Breast epithelium (tissue), 4 donors: ENCODE data around the gene RBFOX1. TPM values are rescaled to one million over a fixed set of nuclear protein-coding genes. Genes with fewer than 3 reads are reported as not detected.

Experiments used
- DNase-seq, 2 donors: peaks; one replicate each; pipeline ENCODE4 v3.0.0-alpha.2; 2019; ENCODE audit warnings: low spot score in 2 of 2
- H3K27ac ChIP-seq, 2 donors: fragments of 200-600 bp; sonication (generic) in 1 of 2; one replicate each; pipeline ENCODE4 v1.5.1; 2016 to 2019; ENCODE audit warnings: mild to moderate bottlenecking in 1 of 2
- H3K27me3 ChIP-seq, 2 donors: fragments of 200-600 bp; sonication (generic) in 1 of 2; one replicate each; pipeline versions ENCODE4 v1.5.1 to v1.6.0; 2017 to 2019; ENCODE audit warnings: control low read depth in 1 of 2, mild to moderate bottlenecking in 1 of 2
- H3K36me3 ChIP-seq: fragments of 200-600 bp; one replicate; pipeline ENCODE4 v1.5.1; 2019
- H3K4me1 ChIP-seq, 2 donors: fragments of 200-600 bp; sonication (generic); one replicate each; pipeline ENCODE4 v1.5.1; 2016 to 2019; ENCODE audit warnings: control low read depth in 1 of 2
- H3K4me3 ChIP-seq, 3 donors: fragments of 200-600 bp; sonication (generic); 1 replicate in 2 of 3; 2 replicates in 1 of 3; pipeline ENCODE4 v1.5.1; 2016 to 2019; ENCODE audit warnings: mild to moderate bottlenecking in 3 of 3, moderate library complexity in 2 of 3
- H3K9me3 ChIP-seq, 2 donors: fragments of 200-600 bp; sonication (generic) in 1 of 2; one replicate each; pipeline ENCODE4 v1.5.1; 2016 to 2019; ENCODE audit warnings: control low read depth in 1 of 2
- CTCF ChIP-seq, 3 donors: fragments of 450-650 bp; IDR thresholded peaks; one replicate each; pipeline ENCODE4 v1.5.1; 2016 to 2017; ENCODE audit warnings: antibody characterized with exemption in 3 of 3, mild to moderate bottlenecking in 3 of 3, moderate library complexity in 3 of 3
- POLR2A ChIP-seq: fragments of 450-650 bp; IDR thresholded peaks from one replicate; pipeline ENCODE4 v1.6.1; 2016; ENCODE audit warnings: antibody characterized with exemption, mild to moderate bottlenecking, moderate library complexity
- POLR2AphosphoS5 ChIP-seq, 3 donors: sonication (generic); formaldehyde crosslinking; IDR thresholded peaks; one replicate each; pipeline ENCODE4 v1.6.1; 2017; ENCODE audit warnings: antibody characterized with exemption in 3 of 3
- intact Hi-C: fragments of 100-400 bp; cut with DNase I; formaldehyde crosslinking; loops from one replicate; pipeline ENCODE4 v1.15.1; 2023; ENCODE audit warnings: low total_unique reads
- total RNA-seq, 3 donors: library from RNA; depleted of rRNA; stranded (reverse); fragments of >200 nt; gene quantifications; one replicate each; pipeline ENCODE4 v1.1.0, GENCODE V29; 2016

RBFOX1 gene
- total RNA-seq, 3 donors from 2014 or later, result 0.29 TPM; not detected in 2

DNA sequence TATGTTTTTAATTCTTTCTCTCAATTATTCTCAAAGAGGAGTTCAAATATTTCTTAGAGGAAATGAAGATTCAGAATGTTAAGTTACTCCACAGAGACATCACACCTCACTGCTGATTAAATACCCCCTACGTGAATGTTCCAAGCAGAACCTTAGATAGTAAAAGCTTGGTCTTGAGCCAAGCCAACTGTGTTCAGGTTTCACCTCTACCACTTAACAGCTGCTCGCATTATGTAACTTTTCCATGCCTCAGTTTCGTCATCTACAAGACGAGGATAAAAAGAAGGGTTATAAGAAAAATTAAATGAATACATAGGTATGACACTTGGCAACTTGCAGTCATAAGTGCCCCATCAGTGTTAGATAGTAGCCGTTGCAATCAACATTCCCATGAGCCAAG is 356.2 kb downstream of the RBFOX1 start:
- Histone ChIP-seq H3K4me3 (no peak overlapping the region), H3K27ac (no peak overlapping the region), H3K9me3 (no peaks in the 10 kb centered on the region), H3K36me3 (no peaks in the 10 kb centered on the region), H3K4me1 (no peaks in the 10 kb centered on the region), H3K27me3 (no peaks in the 10 kb centered on the region)
- TF ChIP-seq POLR2A (no peak), POLR2AphosphoS5 (IDR thresholded peaks at IDR 0.05) (no peak), CTCF (IDR thresholded peaks at IDR 0.05) (no peak)
- intact Hi-C loops, result no loop called here
- DNase-seq, result no peak

DNA sequence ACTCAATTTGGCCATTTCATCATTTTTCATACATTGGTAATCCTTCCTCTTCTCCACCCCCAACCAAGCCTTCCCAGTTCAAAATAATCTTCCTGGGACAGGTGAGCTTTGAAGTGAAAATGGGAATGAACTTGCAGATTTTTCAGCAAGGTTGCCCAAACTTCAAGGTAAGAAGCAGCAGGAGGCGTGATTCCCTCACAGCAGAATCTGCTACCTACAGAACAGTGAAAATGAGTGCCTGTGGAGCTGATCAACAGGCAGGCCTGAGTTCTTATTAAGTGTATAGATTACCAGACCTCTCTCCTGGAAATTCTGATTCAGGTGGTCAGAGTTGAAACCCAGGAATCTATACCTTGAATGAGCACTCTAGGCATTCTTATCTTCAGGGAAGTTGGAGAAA is 356.6 kb downstream of the RBFOX1 start:
- Histone ChIP-seq H3K4me1 (no peaks in the 10 kb centered on the region), H3K36me3 (no peaks in the 10 kb centered on the region), H3K27me3 (no peaks in the 10 kb centered on the region), H3K9me3 (no peaks in the 10 kb centered on the region), H3K27ac (no peak overlapping the region), H3K4me3 (no peak overlapping the region)
- intact Hi-C loops, result no loop called here
- DNase-seq, result no peak
- TF ChIP-seq POLR2AphosphoS5 (IDR thresholded peaks at IDR 0.05), result no peak
- TF ChIP-seq POLR2A, result no peak
- no peak for TF ChIP-seq CTCF (IDR thresholded peaks at IDR 0.05)

DNA sequence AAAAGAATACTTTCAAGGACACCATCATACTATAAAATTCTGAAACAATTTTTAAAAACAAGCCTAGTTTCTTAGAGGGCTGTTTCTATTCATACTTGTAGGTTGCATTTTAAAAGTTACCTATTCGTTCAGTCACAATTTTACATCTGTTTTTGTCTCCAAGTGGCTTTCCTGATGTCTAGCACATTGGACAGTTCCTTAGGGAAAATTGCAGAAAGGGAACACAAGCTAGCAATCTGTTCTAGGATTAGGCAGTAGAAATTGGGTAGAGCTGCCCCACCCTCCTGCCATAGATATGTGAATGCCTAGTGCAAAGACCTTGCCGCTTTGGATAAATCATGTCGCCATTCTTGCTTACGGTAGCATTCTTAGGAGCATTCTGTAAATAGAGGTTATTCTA is 358.9 kb downstream of the RBFOX1 start:
- no peaks in the 10 kb centered on the region for H3K4me1 ChIP-seq
- H3K27me3 ChIP-seq, result no peaks in the 10 kb centered on the region
- H3K27ac ChIP-seq, result no peak overlapping the region
- H3K36me3 ChIP-seq, result no peaks in the 10 kb centered on the region
- DNase-seq, result no peak
- no peak for TF ChIP-seq POLR2AphosphoS5 (IDR thresholded peaks at IDR 0.05)
- no peak for TF ChIP-seq CTCF (IDR thresholded peaks at IDR 0.05)
- TF ChIP-seq POLR2A, result no peak
- H3K4me3 ChIP-seq, result no peak overlapping the region
- no peaks in the 10 kb centered on the region for H3K9me3 ChIP-seq
- intact Hi-C loops, result no loop called here

- intact Hi-C loops, result no loop called here
- no peak for TF ChIP-seq POLR2A
- TF ChIP-seq POLR2AphosphoS5 (IDR thresholded peaks at IDR 0.05), result no peak
- no peak for TF ChIP-seq CTCF (IDR thresholded peaks at IDR 0.05)
- Histone ChIP-seq H3K27me3 (no peaks in the 10 kb centered on the region), H3K27ac (no peak overlapping the region), H3K36me3 (no peaks in the 10 kb centered on the region), H3K9me3 (peaks cover 0 to 14% of the 10 kb centered on the region in 2 donors), H3K4me3 (no peak overlapping the region), H3K4me1 (no peaks in the 10 kb centered on the region)
- no peak for DNase-seq
Measured at GRCh38 chr16:7703672-7704071, 371.0 kb downstream of the RBFOX1 start.

DNA sequence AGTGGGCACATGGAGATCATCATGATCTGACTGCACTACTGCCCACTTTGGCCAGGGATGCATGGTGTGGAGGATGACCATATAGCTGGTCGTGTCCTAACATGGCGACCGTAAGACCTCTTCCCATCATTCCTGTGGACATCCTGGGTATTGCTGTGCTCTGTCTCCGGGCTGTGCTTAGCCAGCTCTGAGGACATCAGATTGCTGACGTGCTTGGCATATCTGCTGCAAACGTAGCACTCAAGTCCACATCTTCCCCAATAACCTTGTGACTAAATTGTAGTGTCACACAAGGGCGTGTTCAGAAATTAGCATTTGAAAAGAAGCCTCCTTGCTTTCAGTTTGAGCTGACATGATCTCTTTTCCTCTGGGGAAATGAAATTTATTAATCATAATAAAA is 373.2 kb downstream of the RBFOX1 start:
- intact Hi-C loops, result no loop called here
- TF ChIP-seq POLR2AphosphoS5 (IDR thresholded peaks at IDR 0.05), result no peak
- no peak for TF ChIP-seq POLR2A
- no peak for TF ChIP-seq CTCF (IDR thresholded peaks at IDR 0.05)
- H3K4me1 ChIP-seq, result no peaks in the 10 kb centered on the region
- H3K27me3 ChIP-seq, result no peaks in the 10 kb centered on the region
- no peaks in the 10 kb centered on the region for H3K36me3 ChIP-seq
- peaks cover 0 to 21% of the 10 kb centered on the region in 2 donors for H3K9me3 ChIP-seq
- DNase-seq, result no peak
- H3K27ac ChIP-seq, result no peak overlapping the region
- H3K4me3 ChIP-seq, result no peak overlapping the region
